Ureter (tissue), 1 donor: ENCODE results near the gene PEX11G. TPM values are rescaled to one million over a fixed set of nuclear protein-coding genes. Genes with fewer than 3 reads are reported as not detected.

Experiments used
- DNase-seq: peaks from one replicate; pipeline ENCODE4 v3.0.0-alpha.2; 2020; ENCODE audit warnings: low spot score
- total RNA-seq: library from RNA; stranded (reverse); gene quantifications from one replicate; pipeline ENCODE4 v1.2.4, GENCODE V29; 2023
- donor health status: DM: yes; HTN: yes; CAD: no.

The PEX11G gene
- total RNA-seq, result 7.8 TPM

GRCh38 chr19:7488736-7489353 lies at the start of gene PEX11G:
Gene PEX11G (minus strand): TSS chr19:7489035. CDS start chr19:7489010, 25 bp downstream.
- DNase-seq, result peak; percentile 91

GRCh38 chr19:7535998-7536695 lies 47.3 kb upstream of the PEX11G start:
- DNase-seq, result peak; percentile 47

- peak; percentile 96 for DNase-seq
These were observed 46.5 kb upstream of the PEX11G start, which contains the start of gene PNPLA6 for GRCh38 chr19:7535047-7535997. Gene PNPLA6 (plus strand): TSS chr19:7535717. CDS start chr19:7535789, 72 bp downstream.

- peak; percentile 78 for DNase-seq
These were observed 45.8 kb upstream of the PEX11G start for GRCh38 chr19:7534531-7535046.

GRCh38 chr19:7533925-7534480 lies 45.2 kb upstream of the PEX11G start:
- DNase-seq, result peak; percentile 88

GRCh38 chr19:7533281-7533885 lies 44.5 kb upstream of the PEX11G start:
- peak; percentile 77 for DNase-seq

GRCh38 chr19:7529610-7530490 lies 41.0 kb upstream of the PEX11G start:
- no peak for DNase-seq

GRCh38 chr19:7529246-7529600 lies 40.4 kb upstream of the PEX11G start:
- no peak for DNase-seq

- DNase-seq, result peak; percentile 45
These were observed 39.8 kb upstream of the PEX11G start for GRCh38 chr19:7528522-7529245.

GRCh38 chr19:7528192-7528519 lies 39.3 kb upstream of the PEX11G start:
- DNase-seq, result no peak

GRCh38 chr19:7527516-7528191 lies 38.8 kb upstream of the PEX11G start:
- peak; percentile 46 for DNase-seq

- DNase-seq, result no peak
These were observed 37.5 kb upstream of the PEX11G start for GRCh38 chr19:7526059-7526929.

GRCh38 chr19:7524992-7525739 lies 36.3 kb upstream of the PEX11G start:
- DNase-seq, result no peak

GRCh38 chr19:7524523-7524922 lies 35.7 kb upstream of the PEX11G start:
- DNase-seq, result no peak

GRCh38 chr19:7522923-7523667 lies 34.3 kb upstream of the PEX11G start:
- DNase-seq, result peak; percentile 45

- peak; percentile 99 for DNase-seq
These were observed 33.5 kb upstream of the PEX11G start, which contains the start of gene MCOLN1 for GRCh38 chr19:7522072-7522922. Gene MCOLN1 (plus strand): TSS chr19:7522624. CDS start chr19:7522751, 127 bp downstream.
